ENCODE data around the gene KCTD5.

- no peak for TF ChIP-seq POLR2A (IDR thresholded peaks at IDR 0.05; ENCODE audit: low read depth, low read length)
- TF ChIP-seq POLR2AphosphoS5 (IDR thresholded peaks at IDR 0.05; ENCODE audit: low read depth, low read length): no peak
These were observed 31.9 kb downstream of the KCTD5 start for GRCh38 chr16:2713985-2714774.

All from GM12892 (cell line).